HepG2 (cell line): ENCODE measurements around the gene SND1. TPM values are rescaled to one million over a fixed set of nuclear protein-coding genes. Genes with fewer than 3 reads are reported as not detected.

ENCODE experiments used
- ATAC-seq: fragments of 200-7000 bp; cut with Tn5 transposase; 3 replicates; pipeline ENCODE4 v1.9.1; 2020; ENCODE audit warnings: mild to moderate bottlenecking, moderate library complexity
- BruUV-seq: library from RNA; stranded (reverse); fragments of 400-500 nt; replicated peaks from 2 replicates; lab custom pipeline; 2021; lab: Mats Ljungman, UMichigan
- CTCF ChIA-PET: fragments of 300-600 bp; formaldehyde crosslinking; extraction: SDS; loops from one replicate; lab custom pipeline; 2021; ENCODE audit warnings: low total read pairs, inconsistent platforms, low intra/inter-chr PET ratio; lab: Yijun Ruan, JAX
- POLR2A ChIA-PET: fragments of 350-600 bp; sonication (Branson Sonifier 250); formaldehyde crosslinking; loops from one replicate; lab custom pipeline; 2020; ENCODE audit warnings: antibody characterized with exemption, inconsistent platforms; lab: Yijun Ruan, JAX
- DNase-seq: peaks from one replicate; pipeline ENCODE4 v3.0.0-alpha.2; 2015; ENCODE audit warnings: low spot score
- FAIRE-seq: peaks from 3 replicates; lab custom pipeline; 2011; peaks lifted over from hg19 to GRCh38; lab: Jason Lieb, UNC
- H2AFZ ChIP-seq: one replicate; pipeline ENCODE4 v1.6.1; 2011; ENCODE audit warnings: low read length, inconsistent platforms
- H3K27ac ChIP-seq: fragments of 300-600 bp; 3 replicates; pipeline ENCODE4 v1.8.0; 2011; ENCODE audit warnings: mixed run types, mild to moderate bottlenecking, mixed read lengths, low read length, inconsistent platforms; ENCODE audit not compliant: insufficient read depth; ENCODE audit errors: extremely low read length
- H3K27me3 ChIP-seq, 2 experiments: fragments of 200-600 bp in 1 of 2; 2 replicates in 1 of 2; 3 replicates in 1 of 2; pipeline versions ENCODE4 v1.6.0 to v1.8.0; 2011; ENCODE audit warnings: low read length in 2 of 2, mild to moderate bottlenecking in 2 of 2, moderate library complexity in 2 of 2, inconsistent platforms in 1 of 2; ENCODE audit not compliant: insufficient read depth in 2 of 2, control insufficient read depth in 1 of 2
- H3K36me3 ChIP-seq, 2 experiments: fragments of 200-600 bp in 1 of 2; replicated peaks in 1 of 2; 2 replicates in 1 of 2; 3 replicates in 1 of 2; pipeline versions ENCODE4 v1.5.1 to v1.8.0; 2011; ENCODE audit warnings: low read length in 2 of 2, inconsistent platforms in 1 of 2; ENCODE audit not compliant: insufficient read depth in 2 of 2, control insufficient read depth in 1 of 2
- H3K4me1 ChIP-seq: 2 replicates; pipeline ENCODE4 v1.5.1; 2012; ENCODE audit warnings: low read length, inconsistent platforms; ENCODE audit not compliant: insufficient read depth
- H3K4me2 ChIP-seq: 2 replicates; pipeline ENCODE4 v1.6.0; 2011; ENCODE audit warnings: low read depth, low read length, inconsistent platforms
- H3K4me3 ChIP-seq, 3 experiments: fragments of 200-600 bp in 1 of 3; sonication (generic), shearing (Covaris generic) in 1 of 3; replicated peaks in 1 of 3; 2 replicates each; pipeline ENCODE4 v1.5.1; 2011 to 2016; ENCODE audit warnings: low read length in 3 of 3, inconsistent platforms in 2 of 3, low read depth in 2 of 3, mild to moderate bottlenecking in 2 of 3, control low read depth in 1 of 3, mixed read lengths in 1 of 3; ENCODE audit not compliant: insufficient read depth in 1 of 3
- H3K79me2 ChIP-seq: one replicate; pipeline ENCODE4 v1.6.1; 2011; ENCODE audit warnings: low read length, inconsistent platforms; ENCODE audit not compliant: insufficient read depth
- H3K9ac ChIP-seq: 2 replicates; pipeline ENCODE4 v1.6.0; 2011; ENCODE audit warnings: mild to moderate bottlenecking, low read depth, low read length, inconsistent platforms; ENCODE audit not compliant: insufficient read depth
- H3K9me3 ChIP-seq: 2 replicates; pipeline ENCODE4 v1.5.1; 2012; ENCODE audit warnings: mild to moderate bottlenecking, low read length
- H4K20me1 ChIP-seq: 2 replicates; pipeline ENCODE4 v1.6.0; 2011; ENCODE audit warnings: inconsistent platforms, mild to moderate bottlenecking, low read length, moderate library complexity; ENCODE audit not compliant: insufficient read depth
- ATM ChIP-seq: fragments of 450-650 bp; IDR thresholded peaks from 2 replicates; pipeline ENCODE4 v1.7.1; 2017; ENCODE audit warnings: mild to moderate bottlenecking, borderline replicate concordance
- CHCHD3 ChIP-seq: sonication (generic); formaldehyde crosslinking; IDR thresholded peaks from 2 replicates; pipeline ENCODE4 v1.8.0; 2022; ENCODE audit warnings: mild to moderate bottlenecking, missing genetic modification reagents, moderate library complexity
- ELF4 ChIP-seq: sonication (generic); formaldehyde crosslinking; IDR thresholded peaks from 2 replicates; pipeline ENCODE4 v1.5.0; 2020; ENCODE audit warnings: missing genetic modification reagents, mild to moderate bottlenecking, moderate library complexity, borderline replicate concordance
- GATAD2A ChIP-seq: IDR thresholded peaks from 2 replicates; pipeline ENCODE4 v1.6.1; 2016
- KLF11 ChIP-seq: IDR thresholded peaks from 2 replicates; pipeline ENCODE4 v1.6.1; 2016; ENCODE audit warnings: missing compliant biosample characterization
- MAZ ChIP-seq, 2 experiments: sonication (generic) in 1 of 2; formaldehyde crosslinking in 1 of 2; IDR thresholded peaks; 2 replicates each; pipeline versions ENCODE4 v1.5.0 to v1.6.1; 2012 to 2020; ENCODE audit warnings: low read depth in 2 of 2, mild to moderate bottlenecking in 2 of 2, borderline replicate concordance in 1 of 2, improper control_type of control experiment in 1 of 2, low read length in 1 of 2, missing genetic modification reagents in 1 of 2, moderate library complexity in 1 of 2
- MIXL1 ChIP-seq: IDR thresholded peaks from 2 replicates; pipeline ENCODE4 v1.6.1; 2016
- MXI1 ChIP-seq: IDR thresholded peaks from 3 replicates; pipeline ENCODE4 v1.6.1; 2012; ENCODE audit warnings: low read depth, low read length, inconsistent platforms, borderline replicate concordance
- MZF1 ChIP-seq: sonication (generic); formaldehyde crosslinking; IDR thresholded peaks from 2 replicates; pipeline ENCODE4 v1.8.1; 2023; ENCODE audit warnings: mild to moderate bottlenecking, missing genetic modification reagents, borderline replicate concordance
- NR1H2 ChIP-seq: sonication (generic); formaldehyde crosslinking; IDR thresholded peaks from 2 replicates; pipeline ENCODE4 v1.8.1; 2022; ENCODE audit warnings: low read depth, missing genetic modification reagents, borderline replicate concordance
- POLR2AphosphoS2 ChIP-seq: IDR thresholded peaks from 2 replicates; pipeline ENCODE4 v1.6.1; 2011; ENCODE audit warnings: low read depth, low read length, improper control_type of control experiment
- SSRP1 ChIP-seq: IDR thresholded peaks from 2 replicates; pipeline ENCODE4 v1.6.1; 2016; ENCODE audit warnings: control low read depth
- YEATS2 ChIP-seq: sonication (generic); formaldehyde crosslinking; IDR thresholded peaks from 2 replicates; pipeline ENCODE4 v1.4.0; 2020; ENCODE audit warnings: missing genetic modification reagents, borderline replicate concordance
- WGBS: methylation state at CpG from one replicate; pipeline ENCODE4 v1.1.6; 2017; ENCODE audit warnings: low lambda C conversion rate; 5-methylcytosine and 5-hydroxymethylcytosine counted together
- in situ Hi-C: cut with HindIII; loops from 2 replicates; pipeline ENCODE4 v1.10.0; 2017; ENCODE audit warnings: low pct_unique_long_range_greater_than_20kb; ENCODE audit not compliant: extremely low pct_ligation_motif_present
- intact Hi-C: fragments of 100-400 bp; cut with micrococcal nuclease; formaldehyde crosslinking; loops from one replicate; pipeline ENCODE4 v1.10.0; 2022; ENCODE audit not compliant: unreplicated experiment
- polyA plus RNA-seq, 8 experiments: library from polyadenylated mRNA; depleted of rRNA in 3 of 8; stranded (reverse) in 7 of 8; unstranded in 1 of 8; fragments of >200 nt; fragmentation: Illumina TruSeq in 4 of 8; extraction: Trizol in 4 of 8; gene quantifications; 2 replicates each; pipeline versions ENCODE4 v1.2.1 to v1.2.3, GENCODE V29; 2011 to 2016; ENCODE audit warnings: low read depth in 4 of 8, missing spikeins in 1 of 8, mixed read lengths in 1 of 8; ENCODE audit not compliant: insufficient read depth in 1 of 8
- total RNA-seq, 5 experiments: library from RNA; depleted of rRNA; stranded (reverse); fragments of >200 nt; fragmentation: Illumina TruSeq; extraction: Trizol; gene quantifications; 2 replicates each; pipeline ENCODE4 v1.2.3, GENCODE V29; 2016; ENCODE audit warnings: low read depth in 1 of 5
- TF ChIP-seq, protein P1 (sequence below): IDR thresholded peaks from 2 replicates; pipeline ENCODE4 v1.6.1; 2016; ENCODE audit warnings: mild to moderate bottlenecking
- TF ChIP-seq, protein P2 (sequence below): sonication (generic); formaldehyde crosslinking; IDR thresholded peaks from 2 replicates; pipeline ENCODE4 v1.5.1; 2020; ENCODE audit warnings: mild to moderate bottlenecking, missing genetic modification reagents, borderline replicate concordance
- TF ChIP-seq, protein P3 (sequence below): IDR thresholded peaks from 2 replicates; pipeline ENCODE4 v1.6.1; 2016; ENCODE audit warnings: mild to moderate bottlenecking, missing biosample characterization, missing genetic modification reagents
- TF ChIP-seq, protein P4 (sequence below): sonication (generic); formaldehyde crosslinking; IDR thresholded peaks from 2 replicates; pipeline ENCODE4 v1.5.0; 2020; ENCODE audit warnings: missing genetic modification reagents

The SND1 gene
- total and polyA plus RNA-seq, 2 of the 13 experiments (the other 11 are each of a cell fraction or from before 2014, with no cell fraction given): 110 to 182 TPM

DNA sequence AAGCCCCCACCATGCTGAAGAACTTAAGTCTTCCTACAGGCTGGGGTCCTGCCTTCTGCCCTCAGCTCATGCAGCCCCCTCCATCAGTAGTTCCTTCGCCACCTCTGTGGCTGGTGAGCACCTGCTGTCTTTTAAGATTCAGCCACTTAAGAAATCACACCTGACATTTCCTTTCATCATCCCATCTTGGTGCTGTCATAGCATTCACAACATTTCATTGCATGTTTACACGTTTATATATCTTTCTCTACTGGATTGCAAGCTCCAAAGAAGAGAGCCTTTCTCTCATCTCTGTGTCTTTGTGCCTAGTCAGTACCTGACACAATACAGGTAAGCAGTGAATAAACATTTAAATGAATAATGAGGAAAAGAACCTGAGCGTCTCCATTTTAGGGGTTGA lies 38.3 kb downstream of the SND1 start:
- BruUV-seq: no TSS peak

More for the DNA sequence above, 38.3 kb downstream of the SND1 start:
- WGBS: 98% methylated on average over 3 of the region's 3 CpGs
- in situ Hi-C loops: no loop called here
- Histone ChIP-seq H3K27ac (no peak overlapping the region), H3K4me3 (no peak overlapping the region), H3K4me1 (no peaks in the 10 kb centered on the region), H3K9ac (no peak overlapping the region), H3K79me2 (peaks cover 26% of the 10 kb centered on the region), H3K36me3 (peaks cover 21 to 66% of the 10 kb centered on the region in 2 experiments), H3K27me3 (no peaks in the 10 kb centered on the region), H2AFZ (no peak overlapping the region), H3K4me2 (no peak overlapping the region), H3K9me3 (no peaks in the 10 kb centered on the region), H4K20me1 (peaks cover 8% of the 10 kb centered on the region)
- POLR2A ChIA-PET: no interaction called here
- ATAC-seq (no peak), DNase-seq (no peak), FAIRE-seq (no peak)
- intact Hi-C loops: no loop called here
- TF ChIP-seq, protein P1, sequence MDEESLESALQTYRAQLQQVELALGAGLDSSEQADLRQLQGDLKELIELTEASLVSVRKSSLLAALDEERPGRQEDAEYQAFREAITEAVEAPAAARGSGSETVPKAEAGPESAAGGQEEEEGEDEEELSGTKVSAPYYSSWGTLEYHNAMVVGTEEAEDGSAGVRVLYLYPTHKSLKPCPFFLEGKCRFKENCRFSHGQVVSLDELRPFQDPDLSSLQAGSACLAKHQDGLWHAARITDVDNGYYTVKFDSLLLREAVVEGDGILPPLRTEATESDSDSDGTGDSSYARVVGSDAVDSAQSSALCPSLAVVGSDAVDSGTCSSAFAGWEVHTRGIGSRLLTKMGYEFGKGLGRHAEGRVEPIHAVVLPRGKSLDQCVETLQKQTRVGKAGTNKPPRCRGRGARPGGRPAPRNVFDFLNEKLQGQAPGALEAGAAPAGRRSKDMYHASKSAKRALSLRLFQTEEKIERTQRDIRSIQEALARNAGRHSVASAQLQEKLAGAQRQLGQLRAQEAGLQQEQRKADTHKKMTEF (CRISPR knock-in tag): no peak
- TF ChIP-seq SSRP1 (no peak), ATM (no peak), YEATS2 (CRISPR knock-in tag) (no peak), MAZ (IDR thresholded peaks at IDR 0.05; ENCODE audit: borderline replicate concordance, low read depth, low read length) (no peak), MAZ (CRISPR knock-in tag; IDR thresholded peaks at IDR 0.05; ENCODE audit: low read depth) (no peak), NR1H2 (CRISPR knock-in tag) (no peak), KLF11 (CRISPR knock-in tag) (no peak), ELF4 (CRISPR knock-in tag) (no peak), POLR2AphosphoS2 (no peak), CHCHD3 (CRISPR knock-in tag) (no peak), MIXL1 (CRISPR knock-in tag) (no peak), MXI1 (no peak), GATAD2A (CRISPR knock-in tag) (no peak), MZF1 (CRISPR knock-in tag) (no peak)
- TF ChIP-seq, protein P2, sequence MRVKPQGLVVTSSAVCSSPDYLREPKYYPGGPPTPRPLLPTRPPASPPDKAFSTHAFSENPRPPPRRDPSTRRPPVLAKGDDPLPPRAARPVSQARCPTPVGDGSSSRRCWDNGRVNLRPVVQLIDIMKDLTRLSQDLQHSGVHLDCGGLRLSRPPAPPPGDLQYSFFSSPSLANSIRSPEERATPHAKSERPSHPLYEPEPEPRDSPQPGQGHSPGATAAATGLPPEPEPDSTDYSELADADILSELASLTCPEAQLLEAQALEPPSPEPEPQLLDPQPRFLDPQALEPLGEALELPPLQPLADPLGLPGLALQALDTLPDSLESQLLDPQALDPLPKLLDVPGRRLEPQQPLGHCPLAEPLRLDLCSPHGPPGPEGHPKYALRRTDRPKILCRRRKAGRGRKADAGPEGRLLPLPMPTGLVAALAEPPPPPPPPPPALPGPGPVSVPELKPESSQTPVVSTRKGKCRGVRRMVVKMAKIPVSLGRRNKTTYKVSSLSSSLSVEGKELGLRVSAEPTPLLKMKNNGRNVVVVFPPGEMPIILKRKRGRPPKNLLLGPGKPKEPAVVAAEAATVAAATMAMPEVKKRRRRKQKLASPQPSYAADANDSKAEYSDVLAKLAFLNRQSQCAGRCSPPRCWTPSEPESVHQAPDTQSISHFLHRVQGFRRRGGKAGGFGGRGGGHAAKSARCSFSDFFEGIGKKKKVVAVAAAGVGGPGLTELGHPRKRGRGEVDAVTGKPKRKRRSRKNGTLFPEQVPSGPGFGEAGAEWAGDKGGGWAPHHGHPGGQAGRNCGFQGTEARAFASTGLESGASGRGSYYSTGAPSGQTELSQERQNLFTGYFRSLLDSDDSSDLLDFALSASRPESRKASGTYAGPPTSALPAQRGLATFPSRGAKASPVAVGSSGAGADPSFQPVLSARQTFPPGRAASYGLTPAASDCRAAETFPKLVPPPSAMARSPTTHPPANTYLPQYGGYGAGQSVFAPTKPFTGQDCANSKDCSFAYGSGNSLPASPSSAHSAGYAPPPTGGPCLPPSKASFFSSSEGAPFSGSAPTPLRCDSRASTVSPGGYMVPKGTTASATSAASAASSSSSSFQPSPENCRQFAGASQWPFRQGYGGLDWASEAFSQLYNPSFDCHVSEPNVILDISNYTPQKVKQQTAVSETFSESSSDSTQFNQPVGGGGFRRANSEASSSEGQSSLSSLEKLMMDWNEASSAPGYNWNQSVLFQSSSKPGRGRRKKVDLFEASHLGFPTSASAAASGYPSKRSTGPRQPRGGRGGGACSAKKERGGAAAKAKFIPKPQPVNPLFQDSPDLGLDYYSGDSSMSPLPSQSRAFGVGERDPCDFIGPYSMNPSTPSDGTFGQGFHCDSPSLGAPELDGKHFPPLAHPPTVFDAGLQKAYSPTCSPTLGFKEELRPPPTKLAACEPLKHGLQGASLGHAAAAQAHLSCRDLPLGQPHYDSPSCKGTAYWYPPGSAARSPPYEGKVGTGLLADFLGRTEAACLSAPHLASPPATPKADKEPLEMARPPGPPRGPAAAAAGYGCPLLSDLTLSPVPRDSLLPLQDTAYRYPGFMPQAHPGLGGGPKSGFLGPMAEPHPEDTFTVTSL (CRISPR knock-in tag): no peak
- TF ChIP-seq, protein P3, sequence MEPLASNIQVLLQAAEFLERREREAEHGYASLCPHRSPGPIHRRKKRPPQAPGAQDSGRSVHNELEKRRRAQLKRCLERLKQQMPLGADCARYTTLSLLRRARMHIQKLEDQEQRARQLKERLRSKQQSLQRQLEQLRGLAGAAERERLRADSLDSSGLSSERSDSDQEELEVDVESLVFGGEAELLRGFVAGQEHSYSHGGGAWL: no peak
- TF ChIP-seq, protein P4, sequence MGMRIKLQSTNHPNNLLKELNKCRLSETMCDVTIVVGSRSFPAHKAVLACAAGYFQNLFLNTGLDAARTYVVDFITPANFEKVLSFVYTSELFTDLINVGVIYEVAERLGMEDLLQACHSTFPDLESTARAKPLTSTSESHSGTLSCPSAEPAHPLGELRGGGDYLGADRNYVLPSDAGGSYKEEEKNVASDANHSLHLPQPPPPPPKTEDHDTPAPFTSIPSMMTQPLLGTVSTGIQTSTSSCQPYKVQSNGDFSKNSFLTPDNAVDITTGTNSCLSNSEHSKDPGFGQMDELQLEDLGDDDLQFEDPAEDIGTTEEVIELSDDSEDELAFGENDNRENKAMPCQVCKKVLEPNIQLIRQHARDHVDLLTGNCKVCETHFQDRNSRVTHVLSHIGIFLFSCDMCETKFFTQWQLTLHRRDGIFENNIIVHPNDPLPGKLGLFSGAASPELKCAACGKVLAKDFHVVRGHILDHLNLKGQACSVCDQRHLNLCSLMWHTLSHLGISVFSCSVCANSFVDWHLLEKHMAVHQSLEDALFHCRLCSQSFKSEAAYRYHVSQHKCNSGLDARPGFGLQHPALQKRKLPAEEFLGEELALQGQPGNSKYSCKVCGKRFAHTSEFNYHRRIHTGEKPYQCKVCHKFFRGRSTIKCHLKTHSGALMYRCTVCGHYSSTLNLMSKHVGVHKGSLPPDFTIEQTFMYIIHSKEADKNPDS (CRISPR knock-in tag): no peak
- CTCF ChIA-PET: no interaction called here
